SHP77 treated with DMSO at 0.1 percent for 48 hours (cell line): ENCODE measurements around the gene CLEC2D.
"Not testable (repeated sequence)": the region's sequence is repeated elsewhere in the genome, so short reads cannot be mapped to it uniquely, and the experiment has no call there.

ENCODE experiments used
- DNase-seq: peaks from one replicate; lab custom pipeline; 2025; lab: John Stamatoyannopoulos, UW

The CLEC2D gene

DNA sequence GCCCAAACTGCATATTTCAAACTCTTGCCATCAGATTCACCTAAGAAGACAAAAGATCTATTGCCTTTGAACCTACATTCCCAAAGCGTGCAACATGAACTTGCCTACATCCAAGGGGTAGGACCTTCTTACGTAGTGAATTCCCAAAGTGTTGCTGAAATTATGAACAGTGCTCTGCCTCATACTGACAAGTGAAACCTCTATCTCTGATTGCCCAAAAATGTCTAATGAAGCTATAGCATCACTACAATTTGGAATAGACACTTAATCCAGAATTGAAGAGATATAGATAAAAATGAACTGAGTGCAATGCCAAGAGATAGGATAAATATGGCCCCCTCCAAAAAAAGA is 31.1 kb downstream of the CLEC2D start:
- no peak for DNase-seq

DNA sequence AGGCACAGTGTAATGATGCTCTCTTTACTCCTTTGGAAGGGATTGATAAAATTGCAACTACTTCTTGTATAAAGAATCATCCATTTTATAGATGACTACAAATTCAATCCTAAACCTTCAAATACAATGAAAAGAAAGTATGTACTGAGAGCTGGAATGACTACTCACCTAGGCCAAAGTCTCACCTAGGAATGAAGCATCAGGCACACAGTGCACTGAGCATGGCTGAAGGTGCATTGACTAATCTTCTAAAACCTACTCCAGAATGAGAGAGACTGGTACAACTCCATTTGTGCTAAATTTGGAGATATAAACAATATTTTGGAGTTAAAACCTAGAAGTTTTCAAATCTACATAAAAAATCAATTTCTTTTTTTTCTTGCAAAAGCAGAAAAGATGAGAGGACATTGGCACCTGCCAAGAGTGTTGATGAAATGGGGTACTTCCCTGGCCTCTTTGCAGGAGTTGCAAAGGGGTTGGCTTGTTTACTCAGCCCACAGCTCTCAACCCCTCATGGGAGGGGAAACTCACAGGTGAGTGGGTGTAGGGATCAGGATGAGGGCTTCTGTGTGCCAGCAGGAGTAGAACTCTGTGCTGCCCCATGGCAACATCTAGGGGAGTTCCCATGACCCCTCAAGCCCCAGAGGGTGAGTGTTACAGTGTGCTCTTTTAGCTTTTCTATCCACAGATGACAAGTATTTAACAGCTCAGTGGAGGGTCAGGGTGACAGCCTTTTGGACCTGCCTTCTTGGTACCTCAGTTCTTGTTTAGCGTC is 32.1 kb downstream of the CLEC2D start:
- no peak for DNase-seq

DNA sequence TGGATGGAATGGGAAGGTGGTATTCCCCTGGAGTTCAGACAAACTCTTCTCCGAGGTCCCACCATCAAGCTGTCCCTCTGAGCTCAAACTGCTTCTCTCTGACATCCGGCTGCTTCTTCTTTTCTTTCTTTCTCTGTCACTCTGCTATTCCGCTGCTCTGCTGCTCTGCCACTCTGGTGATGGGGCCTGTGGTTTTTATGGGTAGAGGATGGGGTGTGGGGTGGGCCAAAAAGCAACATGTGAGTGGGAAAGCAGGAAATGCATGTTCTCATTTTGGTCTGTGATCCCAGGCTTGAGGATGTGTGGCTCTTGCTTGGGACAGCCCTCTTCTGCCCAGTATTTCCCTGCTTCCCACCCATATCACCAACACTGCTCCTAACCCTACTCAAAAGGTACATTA is 32.7 kb downstream of the CLEC2D start:
- no peak for DNase-seq

DNA sequence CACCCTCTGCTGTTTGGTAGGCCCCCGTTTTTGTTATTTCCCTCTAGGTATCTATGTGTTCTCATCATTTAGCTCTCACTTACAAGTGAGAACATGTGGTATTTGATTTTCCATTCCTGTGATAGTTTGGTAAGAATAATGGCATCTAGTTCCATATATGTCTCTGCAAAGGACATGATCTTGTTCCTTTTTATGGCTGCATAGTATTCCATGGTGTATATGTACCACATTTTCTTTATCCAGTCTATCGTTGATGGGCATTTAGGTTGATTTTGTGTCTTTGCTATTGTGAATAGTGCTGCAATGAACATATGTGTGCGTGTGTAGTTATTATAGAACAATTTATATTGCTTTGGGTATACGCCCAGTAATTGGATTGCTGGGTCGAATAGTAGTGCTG is 35.0 kb downstream of the CLEC2D start:
- not testable (repeated sequence) for DNase-seq

DNA sequence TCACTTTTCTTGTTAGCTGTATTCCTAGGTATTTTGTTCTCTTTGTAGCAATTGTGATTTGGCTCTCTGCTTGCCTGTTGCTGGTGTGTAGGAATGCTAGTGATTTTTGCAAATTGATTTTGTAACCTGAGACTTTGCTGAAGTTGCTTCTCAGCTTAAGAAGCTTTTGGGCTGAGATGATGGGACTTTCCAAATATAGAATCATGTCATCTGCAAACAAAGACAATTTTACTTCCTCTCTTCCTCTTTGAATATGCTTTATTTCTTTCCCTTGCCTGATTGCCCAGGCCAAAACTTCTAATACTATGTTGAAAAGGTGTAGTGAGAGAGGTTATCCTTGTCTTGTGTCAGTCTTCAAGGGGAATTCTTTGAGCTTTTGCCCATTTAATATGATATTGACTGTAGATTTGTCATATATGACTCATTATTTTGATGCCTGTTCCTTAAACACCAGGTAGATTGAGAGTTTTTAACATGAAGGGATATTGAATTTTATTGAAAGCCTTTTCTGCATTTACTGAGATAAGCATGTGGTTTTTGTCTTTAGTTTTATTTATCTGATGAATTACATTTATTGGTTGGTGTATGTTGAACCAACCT is 36.7 kb downstream of the CLEC2D start:
- no peak for DNase-seq

DNA sequence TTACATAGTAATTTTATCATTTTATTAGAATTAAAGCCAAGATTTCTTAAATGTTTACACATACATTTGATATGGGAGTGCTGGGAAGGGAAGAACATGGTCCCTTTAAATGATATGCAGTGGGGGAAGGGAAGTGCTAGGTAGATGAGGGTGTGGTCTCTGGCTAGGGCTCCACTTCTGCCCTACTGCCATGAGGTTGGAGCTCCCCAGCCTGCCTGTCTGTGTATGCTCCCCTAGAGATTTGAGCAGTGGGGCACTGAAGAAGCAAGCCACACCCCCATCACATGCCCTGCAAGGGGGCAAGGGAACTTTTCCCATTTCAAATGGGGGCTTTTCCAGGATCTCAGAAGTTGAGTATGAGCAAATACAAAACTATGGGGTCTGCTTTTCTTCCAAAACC is 37.8 kb downstream of the CLEC2D start:
- DNase-seq, result no peak

DNA sequence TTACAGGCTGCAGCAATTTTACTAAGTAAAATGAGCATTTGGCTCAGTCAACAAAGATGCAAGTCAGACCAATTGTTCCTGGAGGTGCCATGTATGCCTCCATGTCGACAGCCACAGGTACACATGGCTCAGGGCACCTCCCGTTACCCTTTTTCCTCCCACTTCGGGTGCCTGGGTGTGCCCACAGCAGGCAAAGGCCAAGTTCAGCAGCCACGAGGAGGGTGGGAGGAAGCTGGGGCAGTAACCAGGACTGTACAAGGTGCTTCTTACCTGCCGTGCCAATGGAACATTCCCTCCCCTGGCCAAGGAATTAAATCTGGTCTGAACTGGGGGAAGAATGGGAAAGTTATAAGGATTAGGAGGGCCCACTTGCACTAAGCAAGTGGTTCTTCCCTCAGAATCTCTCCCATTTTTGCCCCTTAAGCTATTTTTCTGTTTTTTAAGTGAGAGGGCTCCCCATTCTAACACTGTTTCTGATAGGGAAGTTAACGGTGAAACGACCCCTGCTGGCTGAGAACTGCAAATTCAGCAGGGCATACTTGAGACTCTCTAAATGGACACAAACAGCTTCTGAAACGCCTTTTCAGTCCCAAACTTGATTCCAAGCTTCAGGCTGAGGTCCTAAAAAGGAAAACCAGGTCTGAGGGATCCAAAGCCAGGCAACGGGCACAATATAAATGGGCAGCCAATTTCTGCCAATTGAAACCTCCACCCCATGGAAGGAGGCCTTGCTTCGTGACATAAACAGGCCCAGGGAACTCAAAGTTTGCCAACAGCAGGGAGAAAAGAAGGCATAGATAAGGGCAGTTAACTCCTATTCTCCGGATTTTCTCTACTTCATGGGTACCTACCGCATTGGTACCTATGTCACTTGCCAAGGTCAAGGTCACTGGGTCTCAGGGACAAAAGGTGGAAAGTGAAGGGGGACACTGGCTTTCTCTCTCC is 38.6 kb downstream of the CLEC2D start:
- DNase-seq, result no peak

DNA sequence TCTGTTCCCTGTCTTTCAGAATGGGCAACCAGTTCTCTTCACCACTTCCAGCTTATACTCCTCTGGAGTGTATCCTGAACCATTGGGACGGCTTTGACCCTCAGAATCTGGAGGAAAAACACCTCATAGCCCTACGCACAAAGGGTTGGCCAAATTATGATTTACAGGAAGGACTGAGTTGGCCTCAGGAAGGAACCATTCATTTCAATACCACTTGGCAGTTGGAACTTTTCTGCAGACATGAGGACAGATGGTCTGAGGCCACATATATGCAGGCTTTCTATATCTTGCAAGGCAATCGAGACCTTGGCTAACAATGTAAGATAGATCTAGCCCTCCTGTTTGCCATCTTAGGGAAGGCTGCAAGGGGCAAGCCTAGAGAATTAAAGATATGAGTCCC is 39.3 kb downstream of the CLEC2D start:
- no peak for DNase-seq

DNA sequence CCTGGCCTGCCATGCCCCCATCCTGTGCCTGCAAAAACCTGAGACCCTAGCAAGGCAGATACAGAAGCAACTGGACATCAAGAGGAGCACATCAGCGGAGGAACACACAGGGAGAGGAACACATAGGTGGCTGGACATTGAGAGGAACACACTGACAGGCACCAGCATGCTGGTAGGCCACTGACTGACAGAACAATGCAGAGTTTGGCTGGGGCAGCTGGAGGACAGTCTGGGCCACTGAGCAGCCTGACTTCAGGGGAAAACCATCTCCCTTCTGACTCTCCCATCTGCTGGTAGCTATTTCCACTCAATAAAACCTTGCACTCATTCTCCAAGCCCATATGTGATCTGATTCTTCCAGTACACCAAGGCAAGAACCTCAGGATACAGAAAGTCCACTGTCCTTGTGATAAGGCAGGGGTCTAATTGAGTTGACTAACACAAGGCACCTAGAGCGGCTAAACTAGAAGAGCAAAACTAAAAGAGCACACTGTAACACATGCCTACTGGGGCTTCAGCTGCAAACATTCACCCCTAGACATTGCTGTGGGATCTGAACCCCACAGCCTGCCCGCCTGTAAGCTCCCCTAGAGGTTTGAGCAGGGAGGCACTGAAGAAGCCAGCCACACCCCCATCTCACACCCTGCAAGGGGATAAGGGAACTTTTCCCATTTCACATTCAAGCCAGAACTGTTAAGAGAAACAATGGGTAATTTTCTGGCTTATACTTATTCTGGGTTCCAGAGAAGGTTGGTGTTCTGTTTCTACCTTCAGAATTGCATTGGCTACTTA is 41.3 kb downstream of the CLEC2D start:
- DNase-seq, result no peak

DNA sequence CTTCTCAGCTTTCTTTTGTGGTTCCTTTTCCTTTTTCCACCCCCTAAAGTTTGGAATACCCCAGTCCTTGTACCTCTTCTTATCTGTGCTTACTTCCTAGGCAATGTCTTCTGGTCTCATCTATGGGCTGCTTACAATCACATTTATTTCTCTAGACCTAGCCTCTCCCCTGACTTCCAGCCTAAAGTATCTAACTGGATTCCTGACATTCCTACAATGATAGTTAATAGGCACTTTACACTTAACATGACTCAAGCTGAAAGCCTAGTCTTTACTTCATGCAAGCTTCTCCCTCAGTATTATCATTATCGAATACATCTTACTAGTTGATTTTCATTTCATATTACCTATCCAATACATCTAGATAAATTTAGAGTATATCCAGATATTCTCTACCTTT is 42.2 kb downstream of the CLEC2D start:
- DNase-seq, result no peak

DNA sequence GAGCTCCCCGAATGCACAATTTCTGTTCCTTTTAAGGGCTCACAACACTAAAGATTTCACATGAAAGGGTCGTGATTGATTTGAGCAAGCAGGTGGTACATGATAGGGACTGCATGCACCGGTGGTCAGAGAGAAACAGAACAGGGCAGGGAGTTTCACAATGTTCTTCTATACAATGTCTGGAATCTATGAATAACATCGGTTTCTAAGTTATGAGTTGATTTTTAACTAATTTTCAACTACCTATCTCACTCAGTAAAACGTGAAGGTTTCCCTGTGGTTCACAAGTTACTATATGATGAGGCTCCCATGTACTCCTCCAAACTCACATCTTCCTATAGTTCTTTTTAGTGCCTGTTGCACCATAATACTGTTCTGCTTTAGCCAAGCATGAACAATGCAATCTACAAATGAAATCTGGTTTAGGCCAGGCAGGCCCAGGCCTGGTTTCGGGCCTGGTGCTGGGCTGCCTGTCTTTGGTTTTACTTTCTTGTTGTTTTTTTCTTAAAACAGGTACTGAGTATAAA is 43.6 kb downstream of the CLEC2D start:
- not testable (repeated sequence) for DNase-seq

DNA sequence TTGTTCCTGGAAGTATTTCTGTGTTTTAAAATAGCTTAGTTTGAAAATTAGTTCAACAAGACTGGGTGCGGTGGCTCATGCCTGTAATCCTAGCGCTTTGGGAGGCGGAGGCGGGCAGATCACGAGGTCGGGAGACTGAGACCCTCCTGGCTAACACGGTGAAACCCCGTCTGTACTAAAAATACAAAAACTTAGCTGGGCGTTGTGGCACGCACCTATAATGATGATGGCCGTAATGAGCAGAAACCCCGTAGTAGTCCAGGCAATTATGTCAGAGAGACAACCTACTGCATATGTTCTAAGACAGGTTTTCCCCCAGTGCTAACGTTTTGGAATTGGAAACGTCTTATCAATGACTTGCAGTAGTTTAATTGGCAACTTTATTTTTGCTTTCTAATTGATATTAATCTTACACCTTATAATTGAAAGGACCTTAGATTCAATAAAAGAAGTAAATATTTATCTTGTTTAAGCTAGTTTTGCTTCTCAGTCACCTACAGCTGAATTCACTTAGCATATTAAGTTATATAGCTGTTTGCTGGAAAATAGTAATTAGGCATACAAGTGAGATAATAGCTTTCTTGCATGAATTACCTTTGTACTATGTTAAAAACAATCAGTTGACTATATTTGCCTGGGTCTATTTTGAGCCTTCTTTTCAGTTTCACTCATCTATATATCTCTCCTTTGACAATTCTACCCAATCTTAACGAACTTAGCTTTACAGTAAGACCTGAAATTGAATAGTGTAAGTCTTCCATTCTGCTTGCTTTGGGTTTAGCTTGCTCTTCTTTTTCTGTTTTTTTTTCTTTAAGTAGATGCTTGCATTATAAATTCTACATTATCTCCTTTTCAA is 47.8 kb downstream of the CLEC2D start:
- no peak for DNase-seq

DNA sequence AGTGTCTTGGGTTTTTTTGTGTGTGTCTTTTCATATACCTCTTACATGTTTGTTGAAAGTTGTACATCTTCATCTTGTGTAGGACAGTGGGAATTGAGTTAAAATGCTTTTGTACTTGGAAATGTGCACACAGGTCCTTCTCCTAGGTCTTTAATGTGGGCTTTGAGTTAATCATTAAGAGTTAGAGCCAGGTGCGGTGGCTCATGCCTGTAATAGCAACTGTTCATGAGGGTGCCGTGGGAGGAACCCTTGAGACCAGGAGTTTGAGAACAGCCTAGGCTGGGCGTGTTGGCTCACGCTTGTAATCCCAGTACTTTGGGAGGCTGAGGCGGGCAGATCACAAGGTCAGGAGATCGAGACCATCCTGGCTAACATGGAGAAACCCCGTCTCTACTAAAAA is 49.5 kb downstream of the CLEC2D start:
- DNase-seq, result no peak

DNA sequence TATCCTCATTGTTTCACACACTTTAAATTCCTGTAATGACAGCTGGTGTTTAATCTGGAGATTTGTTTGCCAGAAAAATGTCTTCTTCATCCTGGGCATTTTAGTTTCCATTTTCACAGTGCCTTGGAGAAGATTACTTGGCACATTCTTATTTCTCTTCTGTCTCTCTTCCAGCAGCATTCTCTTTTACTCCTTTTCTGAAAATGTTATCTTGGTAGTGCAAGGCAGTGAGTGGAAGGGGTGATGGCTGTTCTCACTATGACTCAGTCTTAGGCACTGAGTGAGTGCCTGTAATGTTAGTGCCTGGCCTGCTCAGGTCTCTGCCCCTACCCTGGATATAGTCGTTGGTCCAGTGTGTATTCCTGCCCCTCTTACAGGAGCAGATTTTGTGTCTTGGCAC is 50.3 kb downstream of the CLEC2D start:
- DNase-seq, result no peak

DNA sequence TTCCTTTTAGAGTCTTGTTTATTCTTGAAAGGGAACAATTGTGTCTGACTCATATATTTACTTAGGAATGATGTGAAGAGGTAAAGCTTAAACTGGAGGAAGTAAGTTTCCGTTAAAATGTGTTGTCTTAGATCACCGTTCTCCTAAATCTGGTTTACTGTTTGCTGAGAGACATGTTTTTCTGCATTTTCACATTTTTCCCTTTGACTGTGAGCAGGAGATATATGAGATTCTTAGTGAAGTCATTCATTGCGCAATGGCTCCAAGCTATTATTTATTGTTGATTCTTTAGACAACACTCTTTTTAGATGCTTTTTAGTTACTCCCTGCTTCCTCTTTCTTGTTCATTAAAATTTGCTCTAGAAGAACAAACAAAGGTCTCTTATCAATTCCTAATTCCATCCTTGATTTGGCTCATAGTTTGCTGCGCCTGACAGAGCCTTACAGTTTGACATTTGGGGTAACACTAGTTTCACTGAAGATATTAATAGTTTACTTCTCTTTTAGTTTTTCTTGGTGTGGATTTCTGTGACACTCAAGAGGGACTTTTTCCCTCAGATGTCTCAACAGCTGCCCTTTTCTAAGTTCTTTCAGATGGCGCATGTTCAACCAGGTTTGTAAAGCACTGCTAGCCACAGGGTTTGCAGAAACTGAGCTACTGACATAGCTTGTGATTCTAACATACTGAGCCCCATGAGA is 52.0 kb downstream of the CLEC2D start:
- no peak for DNase-seq

DNA sequence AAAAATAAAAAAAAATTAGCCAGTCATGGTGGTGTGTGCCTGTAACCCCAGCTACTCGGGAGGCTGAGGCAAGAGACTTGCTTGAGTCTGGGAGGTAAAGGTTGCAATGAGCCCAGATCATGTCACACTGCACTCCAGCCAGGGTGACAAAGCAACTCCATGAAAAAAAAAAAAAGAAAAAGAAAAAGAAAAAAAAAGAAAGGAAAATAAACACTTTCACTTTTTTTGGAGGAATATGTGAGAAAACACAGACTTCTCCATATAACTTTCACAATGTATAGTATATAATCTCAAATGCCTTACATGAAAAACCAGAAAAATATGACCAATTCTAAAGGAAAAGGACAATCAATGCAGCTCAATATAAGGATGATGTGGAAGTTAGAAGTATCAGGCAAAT is 54.5 kb downstream of the CLEC2D start:
- no peak for DNase-seq

DNA sequence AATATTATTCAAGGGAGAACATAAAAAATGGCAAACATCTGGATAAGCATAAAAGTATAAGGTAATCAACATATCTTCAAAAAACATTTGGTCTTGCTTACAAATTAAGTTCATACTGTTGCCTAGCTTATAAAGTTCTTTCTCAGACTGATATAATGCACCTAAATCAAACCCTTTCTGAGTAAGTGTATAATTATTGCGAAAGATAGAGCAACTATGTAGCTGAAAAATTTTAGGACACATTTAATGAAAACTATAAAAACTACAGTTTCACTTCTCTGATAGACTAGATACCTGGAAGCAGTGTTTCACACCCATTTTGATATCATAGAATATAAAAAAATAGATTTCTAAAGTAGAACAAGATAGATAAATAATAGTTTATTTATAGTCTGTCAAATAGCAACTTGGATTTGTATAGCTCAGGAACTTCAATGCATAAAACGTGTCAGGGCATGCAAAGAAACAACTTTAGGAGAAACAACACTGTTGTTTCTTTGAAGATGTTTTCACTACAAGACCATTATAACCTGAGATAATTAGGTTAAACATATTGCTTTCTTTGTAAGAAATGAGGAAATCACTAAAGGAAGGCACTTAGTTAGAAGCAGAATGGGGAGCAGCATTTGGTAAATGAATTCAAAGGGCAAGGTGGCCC is 55.8 kb downstream of the CLEC2D start:
- no peak for DNase-seq

DNA sequence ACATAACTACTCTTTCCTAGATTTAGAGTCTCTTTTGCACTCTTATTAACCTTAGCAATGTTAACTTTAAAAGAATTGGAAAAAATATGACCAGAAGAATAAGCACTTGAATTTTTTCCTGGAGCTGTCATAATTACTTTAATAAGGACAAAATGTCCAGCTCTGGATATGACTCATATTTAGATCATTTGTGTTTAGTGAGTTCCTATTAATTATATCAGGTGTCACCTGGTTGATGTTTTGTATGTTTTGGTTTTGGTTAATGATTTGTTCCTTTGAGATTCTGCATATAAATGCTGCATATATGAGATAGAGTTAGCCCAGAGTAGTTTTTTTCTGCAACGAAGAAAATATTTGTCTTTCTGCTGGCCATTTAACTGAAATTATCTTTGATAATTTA is 58.3 kb downstream of the CLEC2D start:
- no peak for DNase-seq

DNA sequence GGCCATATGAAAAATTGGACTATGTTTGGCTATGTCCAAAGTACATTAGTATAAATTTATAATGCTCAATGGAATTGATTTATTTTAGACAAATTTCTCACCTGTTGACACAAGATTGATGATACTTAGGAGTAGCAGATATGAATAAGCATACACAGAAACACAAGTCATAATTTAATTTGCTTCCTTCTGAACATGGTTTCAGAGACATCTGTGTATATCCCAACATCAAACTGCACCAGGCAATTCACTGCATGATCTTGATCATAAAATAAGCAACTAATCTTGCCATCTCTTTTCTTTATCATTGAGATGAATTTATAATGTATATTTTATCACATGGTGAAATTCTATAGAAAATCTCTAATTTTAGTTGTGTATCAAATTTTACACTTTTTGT is 59.6 kb downstream of the CLEC2D start:
- DNase-seq, result no peak

DNA sequence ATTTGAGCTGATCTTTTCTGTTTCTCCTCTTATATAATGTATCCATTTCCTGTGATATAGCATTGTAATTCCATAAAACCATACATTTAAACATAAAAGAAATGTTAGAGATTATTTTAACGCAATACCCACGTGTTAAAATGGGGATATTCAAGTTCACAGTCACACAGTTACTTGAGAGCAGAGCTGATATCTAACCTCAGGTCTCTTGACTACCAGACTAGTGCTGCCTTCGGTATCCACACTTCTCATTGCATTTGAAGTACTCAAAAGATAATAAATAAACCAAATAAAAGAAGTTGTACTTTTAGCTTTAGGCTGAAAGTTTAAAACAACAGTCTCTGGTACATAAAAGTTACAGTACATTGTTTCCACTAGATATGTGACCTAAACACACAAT is 60.5 kb downstream of the CLEC2D start:
- no peak for DNase-seq
